ENCODE results near the gene SAMD11. TPM values are rescaled to one million over a fixed set of nuclear protein-coding genes. Genes with fewer than 3 reads are reported as not detected.
"Not testable (repeated sequence)": the region's sequence is repeated elsewhere in the genome, so short reads cannot be mapped to it uniquely, and the experiment has no call there.

The SAMD11 gene
- total RNA-seq, 1 donor from 2014 or later = 3.7 TPM

GRCh38 chr1:890234-890633 is 33.5 kb upstream of the SAMD11 start:
- H3K4me1 ChIP-seq (ENCODE audit: control insufficient read depth in 3 of 3, insufficient read depth in 3 of 3, low read length in 3 of 3); H3K9ac ChIP-seq (ENCODE audit: low read depth in 1 of 3, low read length in 3 of 3); H3K36me3 ChIP-seq (ENCODE audit: control insufficient read depth in 3 of 3, insufficient read depth in 3 of 3, low read length in 3 of 3); H3K9me3 ChIP-seq (ENCODE audit: control insufficient read depth in 3 of 3, low read length in 3 of 3); H3K27ac ChIP-seq (ENCODE audit: low read depth, low read length); H3K4me3 ChIP-seq (ENCODE audit: low read length in 3 of 3): not testable (repeated sequence)
- H3K27me3 ChIP-seq (ENCODE audit: control insufficient read depth in 3 of 3, insufficient read depth in 3 of 3, low read length in 3 of 3) = peaks cover 3 to 19% (median 17%) of the 10 kb centered on the region in 3 donors

DNA sequence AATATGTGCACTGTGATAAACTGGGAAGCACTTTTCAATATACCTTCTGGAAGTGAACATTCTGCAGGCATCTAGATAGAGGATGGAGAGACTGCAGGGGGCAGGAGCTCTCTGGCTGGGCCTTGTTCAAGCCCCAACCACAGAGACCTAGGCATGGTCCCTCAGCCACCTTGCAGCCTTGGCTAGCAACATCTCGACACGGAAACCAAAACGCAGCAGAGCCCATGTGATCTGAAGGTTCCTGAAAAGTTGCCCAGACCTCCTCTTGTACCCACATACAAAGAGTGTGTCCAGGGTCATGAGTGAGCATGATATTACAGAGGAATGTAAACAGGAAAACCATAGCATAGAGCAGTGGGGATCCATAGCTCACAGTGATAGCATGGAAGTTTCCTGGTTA is 33.1 kb upstream of the SAMD11 start:
- H3K4me3 ChIP-seq (ENCODE audit: low read length in 3 of 3) = no peak overlapping the region
- peaks cover 3 to 19% (median 17%) of the 10 kb centered on the region in 3 donors for H3K27me3 ChIP-seq (ENCODE audit: control insufficient read depth in 3 of 3, insufficient read depth in 3 of 3, low read length in 3 of 3)
- no peaks in the 10 kb centered on the region for H3K9me3 ChIP-seq (ENCODE audit: control insufficient read depth in 3 of 3, low read length in 3 of 3)
- no peaks in the 10 kb centered on the region for H3K36me3 ChIP-seq (ENCODE audit: control insufficient read depth in 3 of 3, insufficient read depth in 3 of 3, low read length in 3 of 3)
- H3K9ac ChIP-seq (ENCODE audit: low read depth in 1 of 3, low read length in 3 of 3) = no peak overlapping the region
- H3K27ac ChIP-seq (ENCODE audit: low read depth, low read length) = no peak overlapping the region
- H3K4me1 ChIP-seq (ENCODE audit: control insufficient read depth in 3 of 3, insufficient read depth in 3 of 3, low read length in 3 of 3) = no peaks in the 10 kb centered on the region

DNA sequence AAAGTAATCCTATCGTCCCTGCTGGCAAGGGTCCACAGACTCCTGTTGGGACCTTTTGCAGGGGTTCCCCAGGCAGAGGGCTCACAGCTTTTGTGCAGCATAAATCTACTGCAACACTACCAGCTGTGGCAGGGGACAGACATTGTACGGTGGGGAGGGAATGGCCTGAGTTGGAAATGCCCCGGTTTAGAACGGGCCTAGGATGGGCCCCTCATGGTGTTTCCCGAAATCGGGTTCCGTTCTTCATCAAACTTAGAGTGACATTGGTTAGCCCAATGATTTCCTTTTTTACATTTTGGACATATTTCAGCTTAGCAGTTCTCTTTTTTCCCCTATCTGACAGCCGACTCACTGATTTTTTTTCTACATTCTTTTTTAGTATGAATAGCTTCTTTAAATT is 26.5 kb upstream of the SAMD11 start:
- Histone ChIP-seq H3K9me3 (ENCODE audit: control insufficient read depth in 3 of 3, low read length in 3 of 3) (no peaks in the 10 kb centered on the region), H3K4me3 (ENCODE audit: low read length in 3 of 3) (no peak overlapping the region), H3K27ac (ENCODE audit: low read depth, low read length) (no peak overlapping the region), H3K36me3 (ENCODE audit: control insufficient read depth in 3 of 3, insufficient read depth in 3 of 3, low read length in 3 of 3) (no peaks in the 10 kb centered on the region), H3K4me1 (ENCODE audit: control insufficient read depth in 3 of 3, insufficient read depth in 3 of 3, low read length in 3 of 3) (no peaks in the 10 kb centered on the region), H3K9ac (ENCODE audit: low read depth in 1 of 3, low read length in 3 of 3) (no peak overlapping the region), H3K27me3 (ENCODE audit: control insufficient read depth in 3 of 3, insufficient read depth in 3 of 3, low read length in 3 of 3) (peaks cover 23 to 38% (median 35%) of the 10 kb centered on the region in 3 donors)

DNA sequence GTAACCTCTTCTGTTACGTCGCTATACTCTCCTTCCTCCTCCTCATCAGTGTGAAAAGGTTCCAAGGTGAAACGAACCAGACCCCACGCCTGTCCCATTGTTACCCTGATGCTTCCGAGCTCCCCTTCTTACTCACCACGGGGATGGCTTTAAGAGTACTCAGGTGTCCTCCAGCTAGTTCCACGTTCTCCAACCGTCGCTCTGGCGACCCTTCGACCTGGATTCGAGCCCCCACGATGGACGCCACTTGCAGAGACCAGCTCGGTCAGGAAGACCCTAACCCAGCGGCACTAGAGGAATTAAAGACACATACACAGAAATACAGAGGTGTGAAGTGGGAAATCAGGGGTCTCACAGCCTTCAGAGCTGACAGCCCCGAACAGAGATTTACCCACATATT is 25.8 kb upstream of the SAMD11 start:
- H3K9ac ChIP-seq (ENCODE audit: low read depth in 1 of 3, low read length in 3 of 3); H3K27ac ChIP-seq (ENCODE audit: low read depth, low read length); H3K4me1 ChIP-seq (ENCODE audit: control insufficient read depth in 3 of 3, insufficient read depth in 3 of 3, low read length in 3 of 3); H3K4me3 ChIP-seq (ENCODE audit: low read length in 3 of 3); H3K36me3 ChIP-seq (ENCODE audit: control insufficient read depth in 3 of 3, insufficient read depth in 3 of 3, low read length in 3 of 3); H3K9me3 ChIP-seq (ENCODE audit: control insufficient read depth in 3 of 3, low read length in 3 of 3): not testable (repeated sequence)
- peaks cover 23 to 40% (median 35%) of the 10 kb centered on the region in 3 donors for H3K27me3 ChIP-seq (ENCODE audit: control insufficient read depth in 3 of 3, insufficient read depth in 3 of 3, low read length in 3 of 3)

GRCh38 chr1:899636-900317 is 23.9 kb upstream of the SAMD11 start:
- Histone ChIP-seq H3K36me3 (ENCODE audit: control insufficient read depth in 3 of 3, insufficient read depth in 3 of 3, low read length in 3 of 3) (no peaks in the 10 kb centered on the region), H3K4me3 (ENCODE audit: low read length in 3 of 3) (no peak overlapping the region), H3K27ac (ENCODE audit: low read depth, low read length) (no peak overlapping the region), H3K9me3 (ENCODE audit: control insufficient read depth in 3 of 3, low read length in 3 of 3) (no peaks in the 10 kb centered on the region), H3K9ac (ENCODE audit: low read depth in 1 of 3, low read length in 3 of 3) (no peak overlapping the region), H3K4me1 (ENCODE audit: control insufficient read depth in 3 of 3, insufficient read depth in 3 of 3, low read length in 3 of 3) (no peaks in the 10 kb centered on the region), H3K27me3 (ENCODE audit: control insufficient read depth in 3 of 3, insufficient read depth in 3 of 3, low read length in 3 of 3) (peaks cover 23 to 44% (median 44%) of the 10 kb centered on the region in 3 donors)

- H3K9me3 ChIP-seq (ENCODE audit: control insufficient read depth in 3 of 3, low read length in 3 of 3) = no peaks in the 10 kb centered on the region
- H3K27me3 ChIP-seq (ENCODE audit: control insufficient read depth in 3 of 3, insufficient read depth in 3 of 3, low read length in 3 of 3) = peaks cover 35 to 57% (median 50%) of the 10 kb centered on the region in 3 donors
- no peak overlapping the region for H3K4me3 ChIP-seq (ENCODE audit: low read length in 3 of 3)
- H3K27ac ChIP-seq (ENCODE audit: low read depth, low read length) = no peak overlapping the region
- peaks cover 3 to 8% (median 7%) of the 10 kb centered on the region in 3 donors for H3K4me1 ChIP-seq (ENCODE audit: control insufficient read depth in 3 of 3, insufficient read depth in 3 of 3, low read length in 3 of 3)
- no peaks in the 10 kb centered on the region for H3K36me3 ChIP-seq (ENCODE audit: control insufficient read depth in 3 of 3, insufficient read depth in 3 of 3, low read length in 3 of 3)
- no peak overlapping the region for H3K9ac ChIP-seq (ENCODE audit: low read depth in 1 of 3, low read length in 3 of 3)
These were observed 22.4 kb upstream of the SAMD11 start for GRCh38 chr1:901108-901859.

GRCh38 chr1:902802-903201 is 20.9 kb upstream of the SAMD11 start:
- Histone ChIP-seq H3K36me3 (ENCODE audit: control insufficient read depth in 3 of 3, insufficient read depth in 3 of 3, low read length in 3 of 3) (no peaks in the 10 kb centered on the region), H3K9me3 (ENCODE audit: control insufficient read depth in 3 of 3, low read length in 3 of 3) (no peaks in the 10 kb centered on the region), H3K27me3 (ENCODE audit: control insufficient read depth in 3 of 3, insufficient read depth in 3 of 3, low read length in 3 of 3) (peaks cover 38 to 62% (median 46%) of the 10 kb centered on the region in 3 donors), H3K9ac (ENCODE audit: low read depth in 1 of 3, low read length in 3 of 3) (no peak overlapping the region), H3K4me3 (ENCODE audit: low read length in 3 of 3) (no peak overlapping the region), H3K27ac (ENCODE audit: low read depth, low read length) (no peak overlapping the region), H3K4me1 (ENCODE audit: control insufficient read depth in 3 of 3, insufficient read depth in 3 of 3, low read length in 3 of 3) (peaks cover 3 to 13% (median 7%) of the 10 kb centered on the region in 3 donors)

DNA sequence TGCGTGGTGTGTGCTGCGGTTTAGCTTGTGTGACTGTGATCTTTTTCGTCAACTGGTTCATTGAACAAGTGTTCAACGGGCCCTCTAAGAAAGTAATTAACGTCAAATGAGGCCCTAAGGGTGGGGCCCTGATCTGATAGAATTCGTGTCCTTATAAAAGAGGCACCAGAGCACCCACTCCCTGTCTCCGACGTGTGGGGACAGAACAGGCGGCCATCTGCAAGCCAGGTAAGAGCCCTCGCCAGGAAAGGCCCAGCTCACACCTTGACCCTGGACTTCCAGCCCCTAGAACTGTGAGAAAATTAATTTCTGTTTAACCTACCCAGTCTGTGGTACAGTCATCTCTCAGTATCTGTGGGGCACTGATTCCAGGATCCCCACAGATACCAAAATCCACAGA is 20.4 kb upstream of the SAMD11 start:
- Histone ChIP-seq H3K27me3 (ENCODE audit: control insufficient read depth in 3 of 3, insufficient read depth in 3 of 3, low read length in 3 of 3) (peaks cover 37 to 62% (median 45%) of the 10 kb centered on the region in 3 donors), H3K27ac (ENCODE audit: low read depth, low read length) (no peak overlapping the region), H3K9me3 (ENCODE audit: control insufficient read depth in 3 of 3, low read length in 3 of 3) (no peaks in the 10 kb centered on the region), H3K9ac (ENCODE audit: low read depth in 1 of 3, low read length in 3 of 3) (no peak overlapping the region), H3K4me3 (ENCODE audit: low read length in 3 of 3) (no peak overlapping the region), H3K36me3 (ENCODE audit: control insufficient read depth in 3 of 3, insufficient read depth in 3 of 3, low read length in 3 of 3) (no peaks in the 10 kb centered on the region), H3K4me1 (ENCODE audit: control insufficient read depth in 3 of 3, insufficient read depth in 3 of 3, low read length in 3 of 3) (peaks cover 3 to 13% (median 7%) of the 10 kb centered on the region in 3 donors)

- Histone ChIP-seq H3K9me3 (ENCODE audit: control insufficient read depth in 3 of 3, low read length in 3 of 3) (no peaks in the 10 kb centered on the region), H3K4me1 (ENCODE audit: control insufficient read depth in 3 of 3, insufficient read depth in 3 of 3, low read length in 3 of 3) (peaks cover 3 to 13% (median 7%) of the 10 kb centered on the region in 3 donors), H3K27me3 (ENCODE audit: control insufficient read depth in 3 of 3, insufficient read depth in 3 of 3, low read length in 3 of 3) (peaks cover 33 to 58% (median 40%) of the 10 kb centered on the region in 3 donors), H3K27ac (ENCODE audit: low read depth, low read length) (no peak overlapping the region), H3K36me3 (ENCODE audit: control insufficient read depth in 3 of 3, insufficient read depth in 3 of 3, low read length in 3 of 3) (no peaks in the 10 kb centered on the region), H3K4me3 (ENCODE audit: low read length in 3 of 3) (no peak overlapping the region), H3K9ac (ENCODE audit: low read depth in 1 of 3, low read length in 3 of 3) (no peak overlapping the region)
These were observed 19.9 kb upstream of the SAMD11 start for GRCh38 chr1:903721-904271.
